AG04450 (cell line): ENCODE measurements around the gene SAMD9L. TPM values are rescaled to one million over a fixed set of nuclear protein-coding genes. Genes with fewer than 3 reads are reported as not detected.

Experiments
- CTCF ChIA-PET: fragments of 300-600, 350-600 bp; formaldehyde crosslinking; extraction: SDS; loops from one replicate; lab custom pipeline; 2022; ENCODE audit warnings: antibody characterized with exemption, inconsistent platforms; lab: Charles Lee
- POLR2A ChIA-PET: fragments of 350-600 bp; formaldehyde crosslinking; extraction: SDS; loops from one replicate; lab custom pipeline; 2021; ENCODE audit warnings: antibody characterized with exemption, inconsistent platforms; lab: Yijun Ruan, JAX
- DNase-seq: peaks from one replicate; pipeline ENCODE4 v3.0.0-alpha.2; 2011; ENCODE audit warnings: low read depth, low spot score
- H3K27ac ChIP-seq: one replicate; pipeline ENCODE4 v1.5.1; 2012; ENCODE audit warnings: low read depth, low read length, control low read depth
- H3K27me3 ChIP-seq: one replicate; pipeline ENCODE4 v1.6.0; 2012; ENCODE audit warnings: low read length; ENCODE audit not compliant: control insufficient read depth, insufficient read depth
- H3K4me3 ChIP-seq: 2 replicates; pipeline ENCODE4 v1.5.1; 2011; ENCODE audit warnings: mild to moderate bottlenecking, low read depth, low read length, control low read depth
- H3K9me3 ChIP-seq: 2 replicates; pipeline ENCODE4 v1.5.1; 2012; ENCODE audit warnings: low read length; ENCODE audit not compliant: control insufficient read depth, insufficient read depth
- polyA plus RNA-seq: library from polyadenylated mRNA; depleted of rRNA; stranded (reverse); fragments of >200 nt; gene quantifications from 2 replicates; pipeline ENCODE4 v1.2.3, GENCODE V29; 2011
- TF ChIP-seq, protein P1 (sequence below): IDR thresholded peaks from 2 replicates; pipeline ENCODE4 v1.5.1; 2011; ENCODE audit warnings: low read depth, low read length, control low read depth, inconsistent platforms

The SAMD9L gene
- polyA plus RNA-seq, 1 experiment: 4.3 TPM

DNA sequence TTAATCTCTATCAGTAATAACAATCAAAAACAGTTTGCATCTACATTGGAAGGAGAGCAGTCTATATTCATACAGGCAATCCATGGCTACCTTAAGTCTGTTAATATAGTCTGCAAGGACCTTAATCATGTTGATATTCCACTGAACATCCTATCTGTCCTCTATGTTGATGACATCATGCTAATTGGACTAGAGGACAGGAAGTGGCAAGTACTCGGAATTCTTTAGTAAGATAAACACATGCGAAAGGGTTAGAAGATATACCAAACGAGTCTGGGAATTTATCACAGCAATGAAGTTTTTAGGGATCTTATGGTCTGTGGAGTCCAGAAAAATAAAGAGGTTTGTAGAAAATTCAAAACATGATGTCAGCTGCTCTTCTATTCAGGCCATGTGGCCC, 11.3 kb upstream of the SAMD9L start:
- H3K9me3 ChIP-seq: peaks cover 3% of the 10 kb centered on the region; the same call in 1 of the 2 replicates
- ChIA-PET CTCF (no interaction called here), POLR2A (no interaction called here)
- no peak for DNase-seq
- TF ChIP-seq, protein P1, sequence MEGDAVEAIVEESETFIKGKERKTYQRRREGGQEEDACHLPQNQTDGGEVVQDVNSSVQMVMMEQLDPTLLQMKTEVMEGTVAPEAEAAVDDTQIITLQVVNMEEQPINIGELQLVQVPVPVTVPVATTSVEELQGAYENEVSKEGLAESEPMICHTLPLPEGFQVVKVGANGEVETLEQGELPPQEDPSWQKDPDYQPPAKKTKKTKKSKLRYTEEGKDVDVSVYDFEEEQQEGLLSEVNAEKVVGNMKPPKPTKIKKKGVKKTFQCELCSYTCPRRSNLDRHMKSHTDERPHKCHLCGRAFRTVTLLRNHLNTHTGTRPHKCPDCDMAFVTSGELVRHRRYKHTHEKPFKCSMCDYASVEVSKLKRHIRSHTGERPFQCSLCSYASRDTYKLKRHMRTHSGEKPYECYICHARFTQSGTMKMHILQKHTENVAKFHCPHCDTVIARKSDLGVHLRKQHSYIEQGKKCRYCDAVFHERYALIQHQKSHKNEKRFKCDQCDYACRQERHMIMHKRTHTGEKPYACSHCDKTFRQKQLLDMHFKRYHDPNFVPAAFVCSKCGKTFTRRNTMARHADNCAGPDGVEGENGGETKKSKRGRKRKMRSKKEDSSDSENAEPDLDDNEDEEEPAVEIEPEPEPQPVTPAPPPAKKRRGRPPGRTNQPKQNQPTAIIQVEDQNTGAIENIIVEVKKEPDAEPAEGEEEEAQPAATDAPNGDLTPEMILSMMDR: no peak
- no peaks in the 10 kb centered on the region for H3K27me3 ChIP-seq
- no peak overlapping the region for H3K27ac ChIP-seq
- H3K4me3 ChIP-seq: no peak overlapping the region

DNA sequence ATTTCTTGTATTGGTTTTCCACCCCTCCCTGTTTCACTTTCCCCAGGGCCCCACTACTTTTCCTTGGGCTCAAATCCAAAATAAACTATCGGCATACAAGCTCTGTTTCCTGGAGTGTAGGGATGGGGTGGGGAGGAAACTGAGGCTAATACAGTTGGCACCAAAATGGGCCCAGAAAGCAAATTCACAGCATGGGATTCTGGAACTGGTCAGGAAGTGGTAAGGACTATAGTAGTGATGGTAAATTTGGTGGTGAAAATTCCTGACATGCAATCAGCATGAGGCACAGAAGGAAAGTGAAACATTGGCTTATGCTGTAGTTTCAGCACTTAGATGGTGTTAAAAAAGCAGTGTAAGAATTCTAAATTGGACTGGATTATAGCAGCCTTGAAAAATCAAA, 8.7 kb upstream of the SAMD9L start:
- Histone ChIP-seq H3K9me3 (peaks cover under 1% of the 10 kb centered on the region; the same call in 1 of the 2 replicates), H3K27me3 (no peaks in the 10 kb centered on the region), H3K4me3 (no peak overlapping the region), H3K27ac (no peak overlapping the region)
- DNase-seq: no peak
- ChIA-PET POLR2A (no interaction called here), CTCF (no interaction called here)
- TF ChIP-seq, protein P1: no peak

DNA sequence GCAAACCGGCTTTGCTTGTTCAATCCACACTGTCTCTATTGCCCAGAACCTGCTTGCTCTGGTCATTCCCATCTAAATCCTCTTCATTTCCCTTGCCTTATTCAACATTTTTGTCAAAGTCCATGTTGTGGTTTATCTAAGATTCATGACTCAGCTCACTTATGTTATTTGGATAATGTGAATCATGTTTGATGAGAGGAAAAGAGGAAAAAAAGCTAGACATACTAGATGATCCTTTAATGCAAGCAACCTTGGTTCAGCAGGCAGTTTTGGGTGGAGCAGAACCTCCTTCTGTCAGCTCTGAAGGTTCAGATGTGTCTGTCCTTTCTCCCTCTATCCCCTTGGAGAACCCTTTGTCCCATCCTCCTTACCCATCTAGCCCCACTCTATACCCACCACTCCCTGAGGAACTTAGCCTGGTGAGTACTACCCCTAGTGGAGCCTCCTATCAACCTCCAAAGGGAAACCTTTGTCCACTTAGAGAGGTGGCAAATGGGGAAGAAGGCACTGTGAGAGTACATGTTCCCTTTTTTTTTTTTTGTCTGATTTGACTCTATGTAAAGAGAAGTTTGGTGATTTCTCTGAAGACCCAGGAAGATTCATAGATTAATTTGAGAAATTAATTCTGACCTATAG, 2.1 kb upstream of the SAMD9L start:
- peak; percentile 8 for DNase-seq
- ChIA-PET POLR2A (no interaction called here), CTCF (no interaction called here)
- TF ChIP-seq, protein P1: no peak
- H3K27ac ChIP-seq: no peak overlapping the region
- H3K4me3 ChIP-seq: no peak overlapping the region
- no peaks in the 10 kb centered on the region for H3K9me3 ChIP-seq
- H3K27me3 ChIP-seq: no peaks in the 10 kb centered on the region

DNA sequence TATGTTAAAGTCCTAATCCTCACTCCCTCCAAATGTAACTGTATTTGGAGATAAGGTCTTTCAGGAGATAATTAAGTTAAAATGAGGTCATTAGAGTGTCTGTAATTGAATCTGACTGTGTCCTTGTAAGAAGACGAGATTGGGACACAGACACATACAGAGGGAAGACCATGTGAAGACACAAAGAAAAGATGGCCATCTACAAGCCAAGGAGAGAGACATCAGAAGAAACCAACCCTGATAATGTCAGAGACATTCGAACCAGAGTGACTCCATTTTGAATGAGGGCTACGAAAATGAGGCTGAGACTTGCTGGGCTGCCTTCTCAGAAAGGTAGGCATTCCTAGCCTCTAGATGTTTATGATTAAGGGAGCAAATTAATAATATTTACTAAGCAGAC, 542 bp upstream of the SAMD9L start:
- Histone ChIP-seq H3K27ac (no peak overlapping the region), H3K9me3 (no peaks in the 10 kb centered on the region), H3K4me3 (no peak overlapping the region), H3K27me3 (no peaks in the 10 kb centered on the region)
- POLR2A ChIA-PET: no interaction called here
- TF ChIP-seq, protein P1: no peak
- DNase-seq: no peak
- CTCF ChIA-PET: no interaction called here

DNA sequence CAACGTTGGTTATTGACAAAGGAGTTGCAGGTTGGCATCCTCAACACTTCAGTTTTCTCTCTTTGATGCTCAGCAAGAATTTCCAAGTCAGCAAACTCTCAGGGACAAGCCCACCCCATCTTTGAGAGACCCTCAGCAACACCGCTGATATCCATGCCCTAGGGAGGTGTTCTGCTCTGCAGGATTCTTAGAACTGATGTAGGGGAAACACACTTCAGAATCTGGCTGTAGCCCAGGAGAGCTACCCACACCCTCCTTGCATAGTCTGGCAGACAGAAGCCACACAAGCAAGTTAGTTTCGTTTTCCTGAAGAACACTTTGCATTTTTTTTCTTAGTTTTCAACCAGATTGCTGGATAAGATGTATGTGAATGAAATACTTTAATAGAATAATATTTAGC, 822 bp downstream of the SAMD9L start:
- CTCF ChIA-PET: no interaction called here
- TF ChIP-seq, protein P1: no peak
- H3K4me3 ChIP-seq: peak overlapping the region; percentile 38
- H3K9me3 ChIP-seq: no peaks in the 10 kb centered on the region
- no peaks in the 10 kb centered on the region for H3K27me3 ChIP-seq
- H3K27ac ChIP-seq: no peak overlapping the region
- POLR2A ChIA-PET: no interaction called here
- no peak for DNase-seq
